ENCODE measurements around the gene CSNK1E.

DNA sequence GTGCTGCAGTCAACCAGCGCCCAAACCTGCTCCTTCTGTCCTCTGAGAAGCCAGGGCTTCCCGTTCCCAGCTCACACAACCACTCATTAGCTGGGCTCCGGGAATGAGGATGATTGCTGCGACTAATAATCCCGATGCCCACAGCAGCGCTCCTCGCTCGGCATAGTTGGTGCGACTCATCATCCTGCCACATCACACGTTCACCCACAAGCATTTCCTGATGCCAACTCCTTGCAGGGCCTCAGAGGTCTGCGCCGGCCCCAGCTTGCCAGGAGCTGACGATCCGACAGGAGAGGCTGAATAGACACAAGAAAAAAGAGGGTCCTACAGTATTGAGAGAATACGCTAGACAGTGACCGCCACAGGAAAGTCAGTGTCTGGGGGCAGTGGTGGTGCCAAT lies 10.6 kb upstream of the CSNK1E start:
- TF ChIP-seq, protein P1, sequence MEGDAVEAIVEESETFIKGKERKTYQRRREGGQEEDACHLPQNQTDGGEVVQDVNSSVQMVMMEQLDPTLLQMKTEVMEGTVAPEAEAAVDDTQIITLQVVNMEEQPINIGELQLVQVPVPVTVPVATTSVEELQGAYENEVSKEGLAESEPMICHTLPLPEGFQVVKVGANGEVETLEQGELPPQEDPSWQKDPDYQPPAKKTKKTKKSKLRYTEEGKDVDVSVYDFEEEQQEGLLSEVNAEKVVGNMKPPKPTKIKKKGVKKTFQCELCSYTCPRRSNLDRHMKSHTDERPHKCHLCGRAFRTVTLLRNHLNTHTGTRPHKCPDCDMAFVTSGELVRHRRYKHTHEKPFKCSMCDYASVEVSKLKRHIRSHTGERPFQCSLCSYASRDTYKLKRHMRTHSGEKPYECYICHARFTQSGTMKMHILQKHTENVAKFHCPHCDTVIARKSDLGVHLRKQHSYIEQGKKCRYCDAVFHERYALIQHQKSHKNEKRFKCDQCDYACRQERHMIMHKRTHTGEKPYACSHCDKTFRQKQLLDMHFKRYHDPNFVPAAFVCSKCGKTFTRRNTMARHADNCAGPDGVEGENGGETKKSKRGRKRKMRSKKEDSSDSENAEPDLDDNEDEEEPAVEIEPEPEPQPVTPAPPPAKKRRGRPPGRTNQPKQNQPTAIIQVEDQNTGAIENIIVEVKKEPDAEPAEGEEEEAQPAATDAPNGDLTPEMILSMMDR (IDR thresholded peaks at IDR 0.05; ENCODE audit: poor library complexity): no peak
- TF ChIP-seq EZH2phosphoT487 (IDR thresholded peaks at IDR 0.05; ENCODE audit: low read depth, severe bottlenecking, unreplicated experiment): no peak
- no peak for TF ChIP-seq EZH2 (IDR thresholded peaks at IDR 0.05; ENCODE audit: borderline replicate concordance)
